WTC11 (cell line): Measurements from ENCODE around the gene SDCCAG8.

Experiments
- CTCF ChIP-seq: fragments of 200-600 bp; IDR thresholded peaks from 2 replicates; pipeline ENCODE4 v1.8.0; 2022; ENCODE audit warnings: antibody characterized with exemption
- PRDM15 ChIP-seq: sonication (generic); formaldehyde crosslinking; IDR thresholded peaks from 2 replicates; pipeline ENCODE4 v1.8.0; 2022; ENCODE audit warnings: missing genetic modification reagents
- SP1 ChIP-seq: sonication (generic); formaldehyde crosslinking; conservative IDR thresholded peaks from 2 replicates; pipeline ENCODE4 v1.8.1; 2022; ENCODE audit warnings: missing genetic modification reagents
- ZMAT4 ChIP-seq: fragments of 250-450 bp; sonication (Bioruptor Pico); IDR thresholded peaks from 2 replicates; pipeline ENCODE4 v1.9.0; 2021; ENCODE audit warnings: mild to moderate bottlenecking
- ZNF232 ChIP-seq: sonication (generic); formaldehyde crosslinking; IDR thresholded peaks from 2 replicates; pipeline ENCODE4 v1.8.0; 2022; ENCODE audit warnings: mild to moderate bottlenecking, missing genetic modification reagents

- TF ChIP-seq CTCF: no peak
- no peak for TF ChIP-seq SP1 (CRISPR knock-in tag)
- TF ChIP-seq ZMAT4 (CRISPR knock-in tag): no peak
- TF ChIP-seq PRDM15 (CRISPR knock-in tag): no peak
- no peak for TF ChIP-seq ZNF232 (CRISPR knock-in tag)
These were observed 143.8 kb downstream of the SDCCAG8 start for GRCh38 chr1:243399561-243400155.
